CD4-positive, alpha-beta memory T cell (primary cell): ENCODE results near the gene OR13G1. TPM values are rescaled to one million over a fixed set of nuclear protein-coding genes. Genes with fewer than 3 reads are reported as not detected.
"Not testable (repeated sequence)": the region's sequence is repeated elsewhere in the genome, so short reads cannot be mapped to it uniquely, and the experiment has no call there.

Experiments
- CTCF ChIA-PET: fragments of 350-600 bp; sonication (Branson Sonifier 250); formaldehyde crosslinking; loops from one replicate; lab custom pipeline; 2021; ENCODE audit warnings: inconsistent platforms; ENCODE audit not compliant: partially characterized antibody; lab: Charles Lee
- POLR2A ChIA-PET: fragments of 350-600 bp; sonication (Branson Sonifier 250); formaldehyde crosslinking; loops from one replicate; lab custom pipeline; 2021; ENCODE audit not compliant: partially characterized antibody; lab: Charles Lee
- DNase-seq, 5 donors: peaks; one replicate each; pipeline versions ENCODE4 v3.0.0 to v3.0.0-alpha.2; 2020 to 2022; ENCODE audit warnings: mixed read lengths in 1 of 5
- H3K27ac ChIP-seq: one replicate; pipeline ENCODE4 v1.7.0; 2013; ENCODE audit warnings: low read depth, low read length
- H3K27me3 ChIP-seq: 2 replicates; pipeline ENCODE4 v1.7.0; 2013; ENCODE audit warnings: mild to moderate bottlenecking, low read length, moderate library complexity; ENCODE audit not compliant: insufficient read depth
- H3K36me3 ChIP-seq: 2 replicates; pipeline ENCODE4 v1.7.0; 2013; ENCODE audit warnings: mild to moderate bottlenecking, low read length, moderate library complexity; ENCODE audit not compliant: insufficient read depth
- H3K4me1 ChIP-seq: 2 replicates; pipeline ENCODE4 v1.7.0; 2013; ENCODE audit warnings: mild to moderate bottlenecking, low read length, moderate library complexity; ENCODE audit not compliant: insufficient read depth
- H3K4me3 ChIP-seq, 2 donors: one replicate each; pipeline ENCODE4 v1.7.0; 2013; ENCODE audit warnings: low read length in 2 of 2, mild to moderate bottlenecking in 1 of 2
- H3K9me3 ChIP-seq, 2 donors: one replicate each; pipeline ENCODE4 v1.7.0; 2013; ENCODE audit warnings: low read length in 2 of 2, control low read depth in 1 of 2; ENCODE audit not compliant: control insufficient read depth in 1 of 2
- H3K27ac Mint-ChIP-seq, 7 donors: one replicate each; pipeline ENCODE4 v1.8.0; 2020 to 2021; ENCODE audit warnings: mixed read lengths in 7 of 7, mild to moderate bottlenecking in 6 of 7, inconsistent platforms in 3 of 7, moderate library complexity in 3 of 7
- H3K27me3 Mint-ChIP-seq, 2 donors: one replicate each; pipeline ENCODE4 v1.8.0; 2020 to 2021; ENCODE audit warnings: mixed read lengths in 2 of 2
- H3K36me3 Mint-ChIP-seq, 2 donors: one replicate each; pipeline ENCODE4 v1.8.0; 2020 to 2021; ENCODE audit warnings: mixed read lengths in 2 of 2, inconsistent platforms in 1 of 2, mild to moderate bottlenecking in 1 of 2
- H3K4me1 Mint-ChIP-seq, 4 donors: one replicate each; pipeline ENCODE4 v1.8.0; 2020 to 2021; ENCODE audit warnings: mixed read lengths in 4 of 4, mild to moderate bottlenecking in 1 of 4
- H3K4me3 Mint-ChIP-seq, 8 donors: one replicate each; pipeline ENCODE4 v1.8.0; 2020 to 2021; ENCODE audit warnings: mixed read lengths in 8 of 8, mild to moderate bottlenecking in 7 of 8, moderate library complexity in 6 of 8, inconsistent platforms in 3 of 8
- H3K9me3 Mint-ChIP-seq, 8 donors: one replicate each; pipeline ENCODE4 v1.8.0; 2020 to 2021; ENCODE audit warnings: mixed read lengths in 8 of 8, mild to moderate bottlenecking in 5 of 8, inconsistent platforms in 3 of 8, moderate library complexity in 1 of 8
- intact Hi-C: fragments of 100-400 bp; cut with micrococcal nuclease; formaldehyde crosslinking; loops from one replicate; pipeline ENCODE4 v1.15.1; 2023
- polyA plus RNA-seq, 2 donors: library from polyadenylated mRNA; unstranded; fragments of 300-500 nt; fragmentation: Illumina TruSeq; gene quantifications; one replicate each; pipeline ENCODE4 v1.2.3, GENCODE V29; 2021
- total RNA-seq, 2 experiments: library from RNA; stranded (reverse); gene quantifications; one replicate each; pipeline ENCODE4 v1.2.3, GENCODE V29; 2021

Gene OR13G1, protein sequence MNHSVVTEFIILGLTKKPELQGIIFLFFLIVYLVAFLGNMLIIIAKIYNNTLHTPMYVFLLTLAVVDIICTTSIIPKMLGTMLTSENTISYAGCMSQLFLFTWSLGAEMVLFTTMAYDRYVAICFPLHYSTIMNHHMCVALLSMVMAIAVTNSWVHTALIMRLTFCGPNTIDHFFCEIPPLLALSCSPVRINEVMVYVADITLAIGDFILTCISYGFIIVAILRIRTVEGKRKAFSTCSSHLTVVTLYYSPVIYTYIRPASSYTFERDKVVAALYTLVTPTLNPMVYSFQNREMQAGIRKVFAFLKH
- total RNA-seq (not detected), polyA plus RNA-seq (not detected)

DNA sequence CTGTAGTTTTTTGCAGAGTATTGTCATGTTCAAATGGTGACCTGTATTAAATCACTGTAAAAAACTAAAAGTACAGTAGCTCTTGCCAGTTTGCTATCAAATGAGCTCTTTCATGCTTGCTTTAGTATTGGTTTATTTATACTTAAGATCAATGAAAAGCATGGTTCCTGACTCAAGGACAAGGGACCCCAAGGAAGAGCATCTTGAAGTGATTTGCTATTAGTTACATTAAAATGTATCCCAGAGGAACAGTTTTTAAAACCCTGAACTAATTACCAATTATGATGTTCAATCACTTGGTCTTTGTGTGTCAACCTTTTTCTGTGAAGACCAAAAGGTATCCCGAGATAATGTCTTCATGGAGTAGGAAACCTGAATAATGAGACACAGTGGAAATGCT, at the start of gene OR13G1:
Gene OR13G1 (minus strand): TSS at position 101 of the 400 bp plus-strand sequence. CDS start 6,698 bp downstream, outside the sequence.
- H3K36me3 Mint-ChIP-seq: no peaks in the 10 kb centered on the region
- POLR2A ChIA-PET: no interaction called here
- H3K4me3 ChIP-seq: no peak within 1 kb of the TSS

DNA sequence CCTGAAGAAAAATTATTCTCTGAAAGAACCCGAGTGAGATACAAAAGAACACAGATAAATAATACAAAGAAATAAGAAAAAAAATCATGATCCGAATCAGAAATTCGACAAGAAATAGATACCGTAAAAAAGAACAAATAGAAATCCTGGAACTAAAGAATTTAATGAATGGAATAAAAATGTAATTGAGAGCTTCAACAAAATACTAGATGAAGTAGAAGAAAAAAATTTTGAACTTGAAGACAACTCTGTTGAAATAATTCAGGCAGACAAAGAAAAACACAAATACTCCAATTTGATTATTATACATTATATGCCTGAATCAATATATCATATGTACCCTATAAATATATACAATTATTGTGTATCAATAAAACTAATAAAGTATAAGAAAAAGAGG, 41.7 kb upstream of the OR13G1 start:
- no peak overlapping the region for H3K27ac ChIP-seq
- H3K9me3 ChIP-seq: peaks cover 0 to 4% of the 10 kb centered on the region in 2 donors
- CTCF ChIA-PET: no interaction called here
- peaks cover 3 to 28% (median 9%) of the 10 kb centered on the region in 8 donors for H3K9me3 Mint-ChIP-seq
- POLR2A ChIA-PET: no interaction called here
- DNase-seq: no peak
- no peaks in the 10 kb centered on the region for H3K4me1 Mint-ChIP-seq
- no peaks in the 10 kb centered on the region for H3K4me1 ChIP-seq
- intact Hi-C loops: no loop called here
- no peak overlapping the region for H3K4me3 Mint-ChIP-seq
- no peak overlapping the region for H3K27ac Mint-ChIP-seq
- no peak overlapping the region for H3K4me3 ChIP-seq
- no peaks in the 10 kb centered on the region for H3K36me3 Mint-ChIP-seq
- H3K27me3 ChIP-seq: no peaks in the 10 kb centered on the region
- H3K36me3 ChIP-seq: no peaks in the 10 kb centered on the region
- no peaks in the 10 kb centered on the region for H3K27me3 Mint-ChIP-seq

More for the DNA sequence above, at the start of gene OR13G1:
- Mint-ChIP-seq H3K27ac (no peak within 1 kb of the TSS), H3K9me3 (no peaks in the 10 kb centered on the region), H3K4me1 (no peaks in the 10 kb centered on the region), H3K4me3 (no peak within 1 kb of the TSS), H3K27me3 (peaks cover 0 to 2% of the 10 kb centered on the region in 2 donors)
- H3K9me3 ChIP-seq: no peaks in the 10 kb centered on the region
- H3K36me3 ChIP-seq: no peaks in the 10 kb centered on the region
- CTCF ChIA-PET: interaction anchor here (1.2 to 2.0 kb wide), 2 partner anchors 15 to 34 kb away, joined by 4 read pairs; no protein-coding TSS in a partner anchor
- intact Hi-C loops: loop anchor here (5.0 kb wide), 1 partner anchor 1128 kb away; no protein-coding TSS in a partner anchor
- DNase-seq: no peak
- no peaks in the 10 kb centered on the region for H3K4me1 ChIP-seq
- H3K27ac ChIP-seq: no peak within 1 kb of the TSS
- no peaks in the 10 kb centered on the region for H3K27me3 ChIP-seq

- no peak within 1 kb of the TSS for H3K4me3 Mint-ChIP-seq
- H3K27me3 Mint-ChIP-seq: no peaks in the 10 kb centered on the region
- no peak within 1 kb of the TSS for H3K4me3 ChIP-seq
- H3K27ac ChIP-seq: no peak within 1 kb of the TSS
- no peaks in the 10 kb centered on the region for H3K4me1 Mint-ChIP-seq
- no peak for DNase-seq
- H3K27me3 ChIP-seq: no peaks in the 10 kb centered on the region
- ChIA-PET POLR2A (no interaction called here), CTCF (no interaction called here)
- no peaks in the 10 kb centered on the region for H3K4me1 ChIP-seq
- H3K27ac Mint-ChIP-seq: peak within 1 kb of the TSS in 1 of 7 donors; percentile 68
- H3K36me3 Mint-ChIP-seq: no peaks in the 10 kb centered on the region
- intact Hi-C loops: no loop called here
- peaks cover 0 to 4% of the 10 kb centered on the region in 2 donors for H3K9me3 ChIP-seq
- H3K36me3 ChIP-seq: no peaks in the 10 kb centered on the region
- peaks cover 0 to 10% (median 4%) of the 10 kb centered on the region in 8 donors for H3K9me3 Mint-ChIP-seq
Measured at GRCh38 chr1:247716546-247716945, 37.0 kb upstream of the OR13G1 start, which contains the start of gene OR6F1. OR6F1 (minus strand) TSS chr1:247716646; CDS start chr1:247712755, 3,891 bp downstream.

DNA sequence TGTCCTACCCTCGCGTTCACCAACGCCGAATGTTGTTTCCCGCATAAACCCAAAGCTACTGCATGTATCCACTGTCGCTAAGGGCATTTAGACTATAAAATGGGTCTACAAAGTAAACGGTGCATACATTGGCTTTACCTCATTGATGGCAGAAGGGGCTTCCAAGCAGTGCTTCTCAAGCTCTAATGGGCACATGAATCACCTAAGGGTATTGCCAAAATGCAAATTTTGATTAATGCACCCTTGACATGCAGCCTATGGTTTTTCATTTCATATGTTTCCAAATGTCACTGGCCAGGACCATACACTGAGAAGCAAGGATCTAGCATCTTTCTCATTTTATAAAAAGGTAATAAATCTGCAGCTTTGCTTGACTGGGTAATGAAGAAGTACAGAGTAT, 34.2 kb upstream of the OR13G1 start:
- no peaks in the 10 kb centered on the region for H3K4me1 Mint-ChIP-seq
- H3K27ac Mint-ChIP-seq: no peak overlapping the region
- H3K27me3 Mint-ChIP-seq: no peaks in the 10 kb centered on the region
- H3K4me1 ChIP-seq: no peaks in the 10 kb centered on the region
- no peak overlapping the region for H3K4me3 ChIP-seq
- H3K9me3 ChIP-seq: no peaks in the 10 kb centered on the region
- CTCF ChIA-PET: interaction anchor here (1.6 kb wide), 1 partner anchor 35 kb away, joined by 4 read pairs; no protein-coding TSS in a partner anchor
- POLR2A ChIA-PET: no interaction called here
- no peak overlapping the region for H3K27ac ChIP-seq
- no peaks in the 10 kb centered on the region for H3K27me3 ChIP-seq
- no peaks in the 10 kb centered on the region for H3K36me3 ChIP-seq
- DNase-seq: no peak
- peaks cover 0 to 4% (median 0%) of the 10 kb centered on the region in 8 donors for H3K9me3 Mint-ChIP-seq
- H3K36me3 Mint-ChIP-seq: no peaks in the 10 kb centered on the region
- intact Hi-C loops: no loop called here
- H3K4me3 Mint-ChIP-seq: no peak overlapping the region

DNA sequence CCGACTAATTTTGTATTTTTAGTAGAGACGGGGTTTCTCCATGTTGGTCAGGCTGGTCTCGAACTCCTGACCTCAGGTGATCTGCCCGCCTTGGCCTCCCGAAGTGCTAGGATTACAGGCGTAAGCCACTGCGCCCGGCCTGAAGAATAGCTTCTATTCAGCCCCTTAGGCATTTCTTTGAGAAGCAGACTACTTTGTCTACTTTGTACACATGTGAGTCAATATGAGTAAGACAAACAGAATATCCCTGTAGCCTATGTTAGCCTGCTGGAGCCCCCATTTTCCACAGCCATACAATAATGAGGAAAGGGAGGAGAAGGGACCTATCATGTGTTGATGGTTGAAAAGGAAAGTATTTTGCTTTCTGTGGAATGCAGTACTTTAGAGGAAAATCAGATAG, 31.1 kb upstream of the OR13G1 start:
- POLR2A ChIA-PET, H3K27ac ChIP-seq, H3K4me1 Mint-ChIP-seq, H3K4me1 ChIP-seq, H3K9me3 ChIP-seq, H3K9me3 Mint-ChIP-seq, H3K36me3 Mint-ChIP-seq, DNase-seq, H3K4me3 ChIP-seq, intact Hi-C loops, H3K27me3 Mint-ChIP-seq, H3K4me3 Mint-ChIP-seq, CTCF ChIA-PET, H3K27me3 ChIP-seq, H3K27ac Mint-ChIP-seq, H3K36me3 ChIP-seq: not testable (repeated sequence)

DNA sequence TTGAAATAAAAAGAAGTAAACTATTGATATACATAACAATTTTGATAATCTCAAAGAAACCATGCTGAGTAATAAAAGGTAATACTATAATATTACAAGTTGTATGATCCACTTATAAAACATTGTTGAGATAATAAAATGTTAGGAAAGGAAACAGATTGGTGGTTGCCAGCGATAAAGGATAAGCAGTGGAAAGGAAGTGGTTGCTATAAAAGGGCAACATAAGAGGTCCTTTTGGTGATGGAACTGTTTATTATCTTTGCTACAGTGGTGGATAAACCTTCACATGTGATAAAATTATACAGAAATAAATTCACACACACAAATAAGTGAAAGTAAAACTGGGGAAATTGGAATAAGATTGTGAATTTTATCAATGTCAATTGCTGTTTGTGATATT, 21.8 kb upstream of the OR13G1 start:
- ChIA-PET CTCF (no interaction called here), POLR2A (no interaction called here)
- Histone ChIP-seq H3K4me3 (no peak overlapping the region), H3K9me3 (no peaks in the 10 kb centered on the region), H3K27me3 (no peaks in the 10 kb centered on the region), H3K27ac (no peak overlapping the region), H3K36me3 (no peaks in the 10 kb centered on the region), H3K4me1 (no peaks in the 10 kb centered on the region)
- DNase-seq: no peak
- intact Hi-C loops: no loop called here
- no peaks in the 10 kb centered on the region for H3K36me3 Mint-ChIP-seq
- peaks cover 0 to 8% (median 3%) of the 10 kb centered on the region in 8 donors for H3K9me3 Mint-ChIP-seq
- H3K27ac Mint-ChIP-seq: no peak overlapping the region
- peaks cover 0 to 1% (median 0%) of the 10 kb centered on the region in 4 donors for H3K4me1 Mint-ChIP-seq
- H3K27me3 Mint-ChIP-seq: no peaks in the 10 kb centered on the region
- no peak overlapping the region for H3K4me3 Mint-ChIP-seq

GRCh38 chr1:247681288-247681897, 1.9 kb upstream of the OR13G1 start:
- no peaks in the 10 kb centered on the region for H3K4me1 Mint-ChIP-seq
- no peak overlapping the region for H3K27ac Mint-ChIP-seq
- Histone ChIP-seq H3K4me1 (no peaks in the 10 kb centered on the region), H3K27me3 (no peaks in the 10 kb centered on the region), H3K27ac (no peak overlapping the region), H3K36me3 (no peaks in the 10 kb centered on the region), H3K9me3 (no peaks in the 10 kb centered on the region), H3K4me3 (no peak overlapping the region)
- H3K36me3 Mint-ChIP-seq: no peaks in the 10 kb centered on the region
- POLR2A ChIA-PET: no interaction called here
- H3K4me3 Mint-ChIP-seq: no peak overlapping the region
- peak in 3 of 5 donors; percentile 5 to 8 (median 5) for DNase-seq
- H3K27me3 Mint-ChIP-seq: peaks cover 2% of the 10 kb centered on the region in 2 donors
- H3K9me3 Mint-ChIP-seq: no peaks in the 10 kb centered on the region
- intact Hi-C loops: loop anchor here (5.0 kb wide), 1 partner anchor 1126 kb away; no protein-coding TSS in a partner anchor
- CTCF ChIA-PET: interaction anchor here (1.4 kb wide), 1 partner anchor 12 kb away, joined by 5 read pairs; no protein-coding TSS in a partner anchor
